Inflammatory macrophage treated with lipopolysaccharide for 4 hours (primary cell): ENCODE measurements around the gene TMEM126A.

ENCODE experiments used
- DNase-seq: peaks from one replicate; pipeline ENCODE4 v3.0.0-alpha.2; 2020

TMEM126A gene

GRCh38 chr11:85698195-85698594 is 50.4 kb downstream of the TMEM126A start:
- DNase-seq, result no peak

- DNase-seq, result peak; percentile 32
Measured at GRCh38 chr11:85699957-85700741, 52.4 kb downstream of the TMEM126A start.

GRCh38 chr11:85704967-85705366 is 57.2 kb downstream of the TMEM126A start:
- no peak for DNase-seq

- DNase-seq, result no peak
Measured at GRCh38 chr11:85705800-85706199, 58.0 kb downstream of the TMEM126A start.
